Ishikawa (cell line): ENCODE results near the gene NCKAP1.

Experiments used
- CEBPB ChIP-seq: IDR thresholded peaks from 2 replicates; pipeline ENCODE4 v1.6.1; 2012
- CREB1 ChIP-seq: IDR thresholded peaks from 2 replicates; pipeline ENCODE4 v1.6.1; 2012; ENCODE audit warnings: low read depth
- EGR1 ChIP-seq: IDR thresholded peaks from 2 replicates; pipeline ENCODE4 v1.6.1; 2012
- EP300 ChIP-seq: IDR thresholded peaks from 2 replicates; pipeline ENCODE4 v1.6.1; 2012; ENCODE audit warnings: borderline replicate concordance
- FOXM1 ChIP-seq: IDR thresholded peaks from 2 replicates; pipeline ENCODE4 v1.6.1; 2012; ENCODE audit warnings: low read depth, borderline replicate concordance
- MAX ChIP-seq: IDR thresholded peaks from 2 replicates; pipeline ENCODE4 v1.6.1; 2012
- NFIC ChIP-seq: IDR thresholded peaks from 2 replicates; pipeline ENCODE4 v1.6.1; 2012
- RAD21 ChIP-seq: IDR thresholded peaks from 2 replicates; pipeline ENCODE4 v1.6.1; 2012; ENCODE audit warnings: low read depth
- REST ChIP-seq: IDR thresholded peaks from 2 replicates; pipeline ENCODE4 v1.6.1; 2012; ENCODE audit warnings: low read depth, mild to moderate bottlenecking
- TAF1 ChIP-seq: IDR thresholded peaks from 2 replicates; pipeline ENCODE4 v1.6.1; 2012; ENCODE audit warnings: low read depth, mild to moderate bottlenecking
- TCF12 ChIP-seq: IDR thresholded peaks from 2 replicates; pipeline ENCODE4 v1.6.1; 2012; ENCODE audit warnings: low read depth
- TEAD4 ChIP-seq: IDR thresholded peaks from 2 replicates; pipeline ENCODE4 v1.6.1; 2012
- USF1 ChIP-seq: IDR thresholded peaks from 2 replicates; pipeline ENCODE4 v1.6.1; 2012
- YY1 ChIP-seq: IDR thresholded peaks from 2 replicates; pipeline ENCODE4 v1.6.1; 2012; ENCODE audit warnings: low read depth
- ZBTB7A ChIP-seq: IDR thresholded peaks from 2 replicates; pipeline ENCODE4 v1.6.1; 2012; ENCODE audit warnings: low read depth

The NCKAP1 gene

GRCh38 chr2:182898718-182899117 is 139.5 kb downstream of the NCKAP1 start:
- no peak for TF ChIP-seq REST
- no peak for TF ChIP-seq TCF12
- TF ChIP-seq EP300: no peak
- TF ChIP-seq RAD21: no peak
- no peak for TF ChIP-seq YY1
- TF ChIP-seq CEBPB: no peak
- no peak for TF ChIP-seq TAF1
- no peak for TF ChIP-seq USF1
- no peak for TF ChIP-seq EGR1
- no peak for TF ChIP-seq TEAD4
- TF ChIP-seq NFIC: no peak
- no peak for TF ChIP-seq FOXM1
- no peak for TF ChIP-seq CREB1
- TF ChIP-seq ZBTB7A: no peak
- TF ChIP-seq MAX: no peak

- TF ChIP-seq NFIC: no peak
- TF ChIP-seq FOXM1: no peak
- TF ChIP-seq TEAD4: no peak
- no peak for TF ChIP-seq TCF12
- no peak for TF ChIP-seq REST
- TF ChIP-seq EP300: no peak
- TF ChIP-seq YY1: no peak
- no peak for TF ChIP-seq EGR1
- TF ChIP-seq TAF1: no peak
- TF ChIP-seq MAX: no peak
- no peak for TF ChIP-seq CEBPB
- no peak for TF ChIP-seq USF1
- no peak for TF ChIP-seq ZBTB7A
These were observed 141.1 kb downstream of the NCKAP1 start for GRCh38 chr2:182897137-182897536.

GRCh38 chr2:182895798-182896197 is 142.5 kb downstream of the NCKAP1 start:
- TF ChIP-seq TCF12: no peak

- TF ChIP-seq NFIC: no peak
- no peak for TF ChIP-seq RAD21
- no peak for TF ChIP-seq USF1
- TF ChIP-seq YY1: no peak
- TF ChIP-seq TCF12: no peak
- TF ChIP-seq FOXM1: no peak
- TF ChIP-seq TAF1: no peak
- TF ChIP-seq TEAD4: no peak
- TF ChIP-seq EP300: no peak
- no peak for TF ChIP-seq CEBPB
- TF ChIP-seq MAX: no peak
- no peak for TF ChIP-seq EGR1
- no peak for TF ChIP-seq REST
- no peak for TF ChIP-seq ZBTB7A
- no peak for TF ChIP-seq CREB1
These were observed 143.1 kb downstream of the NCKAP1 start for GRCh38 chr2:182895169-182895568.
